ENCODE measurements around the gene LARGE2.
A peak's percentile ranks its signal among the peaks of the same experiment; 100 is the strongest.

Gene LARGE2

DNA sequence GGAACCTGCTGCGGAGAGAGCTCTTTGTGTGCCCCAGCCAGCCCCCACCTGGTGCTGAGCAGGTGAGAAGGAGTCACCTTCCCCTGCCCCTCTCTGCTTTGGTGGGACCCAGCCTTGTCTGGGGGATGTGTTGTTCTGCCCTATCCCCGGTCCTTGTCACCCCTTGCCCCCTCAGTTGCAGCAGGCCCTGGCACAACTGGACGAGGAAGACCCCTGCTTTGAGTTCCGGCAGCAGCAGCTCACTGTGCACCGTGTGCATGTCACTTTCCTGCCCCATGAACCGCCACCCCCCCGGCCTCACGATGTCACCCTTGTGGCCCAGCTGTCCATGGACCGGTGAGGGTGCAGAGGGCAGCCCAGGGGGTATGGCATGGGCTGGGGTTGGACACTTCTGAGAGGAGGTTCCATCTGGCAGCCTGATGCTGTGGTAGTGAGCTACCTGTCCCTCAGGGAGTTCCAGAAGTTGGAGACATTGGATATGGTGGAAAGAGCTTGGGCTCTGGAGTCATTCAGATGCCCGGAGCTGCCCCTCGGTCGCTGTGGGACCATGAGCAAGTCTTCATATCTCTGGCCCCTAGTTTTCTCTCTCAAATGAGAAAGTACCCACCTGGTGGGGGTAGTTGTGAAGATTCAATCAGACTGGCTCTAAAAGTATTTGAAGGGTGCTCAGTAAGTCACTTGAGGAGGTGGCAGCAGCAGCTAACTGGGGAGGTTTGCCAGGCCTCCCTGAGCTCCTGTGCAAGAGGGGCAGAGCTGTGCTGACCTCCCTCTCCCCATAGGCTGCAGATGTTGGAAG, 4.3 kb downstream of the LARGE2 start:
- peaks cover 0 to 21% (median 7%) of the 10 kb centered on the region in 3 donors for H3K36me3 ChIP-seq
- no peak overlapping the region for H3K27ac ChIP-seq
- TF ChIP-seq, protein P1, sequence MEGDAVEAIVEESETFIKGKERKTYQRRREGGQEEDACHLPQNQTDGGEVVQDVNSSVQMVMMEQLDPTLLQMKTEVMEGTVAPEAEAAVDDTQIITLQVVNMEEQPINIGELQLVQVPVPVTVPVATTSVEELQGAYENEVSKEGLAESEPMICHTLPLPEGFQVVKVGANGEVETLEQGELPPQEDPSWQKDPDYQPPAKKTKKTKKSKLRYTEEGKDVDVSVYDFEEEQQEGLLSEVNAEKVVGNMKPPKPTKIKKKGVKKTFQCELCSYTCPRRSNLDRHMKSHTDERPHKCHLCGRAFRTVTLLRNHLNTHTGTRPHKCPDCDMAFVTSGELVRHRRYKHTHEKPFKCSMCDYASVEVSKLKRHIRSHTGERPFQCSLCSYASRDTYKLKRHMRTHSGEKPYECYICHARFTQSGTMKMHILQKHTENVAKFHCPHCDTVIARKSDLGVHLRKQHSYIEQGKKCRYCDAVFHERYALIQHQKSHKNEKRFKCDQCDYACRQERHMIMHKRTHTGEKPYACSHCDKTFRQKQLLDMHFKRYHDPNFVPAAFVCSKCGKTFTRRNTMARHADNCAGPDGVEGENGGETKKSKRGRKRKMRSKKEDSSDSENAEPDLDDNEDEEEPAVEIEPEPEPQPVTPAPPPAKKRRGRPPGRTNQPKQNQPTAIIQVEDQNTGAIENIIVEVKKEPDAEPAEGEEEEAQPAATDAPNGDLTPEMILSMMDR (IDR thresholded peaks at IDR 0.05), result no peak
- peak in 1 of 2 donors; percentile 55 for DNase-seq
- peaks cover 10 to 21% (median 14%) of the 10 kb centered on the region in 4 donors for H3K4me1 ChIP-seq
- intact Hi-C loops (cut with DNase I; ENCODE audit: low total_unique reads), result no loop called here
- no peaks in the 10 kb centered on the region for H3K9me3 ChIP-seq
- H3K27me3 ChIP-seq, result peaks cover 11 to 49% of the 10 kb centered on the region in 2 donors
- H3K4me3 ChIP-seq, result no peak overlapping the region

DNA sequence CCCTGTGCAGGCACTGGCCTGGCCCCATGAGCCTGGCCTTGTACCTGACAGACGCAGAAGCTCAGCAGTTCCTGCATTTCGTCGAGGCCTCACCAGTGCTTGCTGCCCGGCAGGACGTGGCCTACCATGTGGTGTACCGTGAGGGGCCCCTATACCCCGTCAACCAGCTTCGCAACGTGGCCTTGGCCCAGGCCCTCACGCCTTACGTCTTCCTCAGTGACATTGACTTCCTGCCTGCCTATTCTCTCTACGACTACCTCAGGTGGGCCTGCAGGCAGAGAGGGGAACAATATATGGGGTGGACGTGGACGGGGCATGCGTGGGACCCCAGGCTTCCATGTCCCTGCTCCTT, 4.9 kb downstream of the LARGE2 start:
- intact Hi-C loops (cut with DNase I; ENCODE audit: low total_unique reads), result no loop called here

DNA sequence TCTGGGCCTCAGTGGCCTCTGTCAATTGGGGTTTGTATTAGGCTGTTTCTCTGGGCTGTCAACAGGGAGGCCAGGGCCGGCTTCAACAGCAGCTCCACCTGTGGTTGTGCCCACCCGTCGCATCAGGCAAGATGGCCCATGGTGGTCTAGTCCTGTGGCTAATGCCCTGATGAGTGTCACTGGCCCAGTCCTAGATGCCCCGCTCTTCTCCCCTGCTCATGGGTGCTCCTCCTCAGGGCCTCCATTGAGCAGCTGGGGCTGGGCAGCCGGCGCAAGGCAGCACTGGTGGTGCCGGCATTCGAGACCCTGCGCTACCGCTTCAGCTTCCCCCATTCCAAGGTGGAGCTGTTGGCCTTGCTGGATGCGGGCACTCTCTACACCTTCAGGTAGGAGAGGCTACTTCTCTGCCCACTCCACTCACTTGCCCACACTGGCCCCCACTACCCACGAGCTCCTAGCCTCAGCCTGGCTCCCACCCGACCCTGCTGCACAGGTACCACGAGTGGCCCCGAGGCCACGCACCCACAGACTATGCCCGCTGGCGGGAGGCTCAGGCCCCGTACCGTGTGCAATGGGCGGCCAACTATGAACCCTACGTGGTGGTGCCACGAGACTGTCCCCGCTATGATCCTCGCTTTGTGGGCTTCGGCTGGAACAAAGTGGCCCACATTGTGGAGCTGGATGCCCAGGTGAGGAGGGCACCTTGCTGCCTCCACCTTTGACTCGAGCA, 5.4 kb downstream of the LARGE2 start:
- Histone ChIP-seq H3K4me1 (peaks cover 0 to 10% (median 4%) of the 10 kb centered on the region in 4 donors), H3K36me3 (peaks cover 11 to 32% (median 14%) of the 10 kb centered on the region in 3 donors), H3K9me3 (no peaks in the 10 kb centered on the region), H3K27me3 (peaks cover under 1 to 38% of the 10 kb centered on the region in 2 donors), H3K27ac (no peak overlapping the region), H3K4me3 (no peak overlapping the region)
- TF ChIP-seq, protein P1 (IDR thresholded peaks at IDR 0.05), result no peak
- intact Hi-C loops (cut with DNase I; ENCODE audit: low total_unique reads), result no loop called here
- peak in 1 of 2 donors; percentile 62 for DNase-seq

More for the DNA sequence above, 4.9 kb downstream of the LARGE2 start:
- no peak overlapping the region for H3K4me3 ChIP-seq
- DNase-seq, result peak in 1 of 2 donors; percentile 60
- H3K9me3 ChIP-seq, result no peaks in the 10 kb centered on the region
- peaks cover 6 to 27% (median 13%) of the 10 kb centered on the region in 3 donors for H3K36me3 ChIP-seq
- H3K27ac ChIP-seq, result no peak overlapping the region
- H3K27me3 ChIP-seq, result peaks cover 6 to 43% of the 10 kb centered on the region in 2 donors
- peaks cover 5 to 15% (median 9%) of the 10 kb centered on the region in 4 donors for H3K4me1 ChIP-seq
- TF ChIP-seq, protein P1 (IDR thresholded peaks at IDR 0.05), result no peak

DNA sequence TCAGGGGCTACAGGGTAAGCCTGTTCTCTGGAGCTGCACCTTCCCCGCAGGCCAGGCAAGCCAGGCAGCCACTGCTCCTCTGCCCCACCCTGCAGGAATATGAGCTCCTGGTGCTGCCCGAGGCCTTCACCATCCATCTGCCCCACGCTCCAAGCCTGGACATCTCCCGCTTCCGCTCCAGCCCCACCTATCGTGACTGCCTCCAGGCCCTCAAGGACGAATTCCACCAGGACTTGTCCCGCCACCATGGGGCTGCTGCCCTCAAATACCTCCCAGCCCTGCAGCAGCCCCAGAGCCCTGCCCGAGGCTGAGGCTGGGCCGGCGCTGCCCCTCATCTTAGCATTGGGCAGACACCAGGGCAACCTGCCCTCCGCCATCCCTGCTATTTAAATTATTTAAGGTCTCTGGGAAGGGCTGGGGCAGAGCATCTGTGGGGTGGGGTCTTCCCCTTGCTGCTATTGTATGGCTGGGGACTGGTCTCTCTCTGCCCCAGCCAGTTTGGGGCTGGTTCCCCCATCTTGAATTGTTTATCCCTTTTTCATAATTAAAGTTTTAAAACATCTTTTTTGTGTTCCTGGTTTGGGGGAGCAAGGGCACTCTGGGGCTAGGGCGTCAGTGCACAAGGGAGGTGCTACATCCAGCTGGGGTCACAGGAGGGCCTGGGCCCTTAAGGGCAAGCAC, 6.2 kb downstream of the LARGE2 start:
- peaks cover 0 to 3% (median 0%) of the 10 kb centered on the region in 4 donors for H3K4me1 ChIP-seq
- TF ChIP-seq, protein P1 (IDR thresholded peaks at IDR 0.05), result no peak
- intact Hi-C loops (cut with DNase I; ENCODE audit: low total_unique reads), result no loop called here
- no peaks in the 10 kb centered on the region for H3K9me3 ChIP-seq
- DNase-seq, result peak in 1 of 2 donors; percentile 54
- peaks cover 0 to 31% of the 10 kb centered on the region in 2 donors for H3K27me3 ChIP-seq
- H3K36me3 ChIP-seq, result peaks cover 18 to 41% (median 23%) of the 10 kb centered on the region in 3 donors
- H3K4me3 ChIP-seq, result no peak overlapping the region
- no peak overlapping the region for H3K27ac ChIP-seq

DNA sequence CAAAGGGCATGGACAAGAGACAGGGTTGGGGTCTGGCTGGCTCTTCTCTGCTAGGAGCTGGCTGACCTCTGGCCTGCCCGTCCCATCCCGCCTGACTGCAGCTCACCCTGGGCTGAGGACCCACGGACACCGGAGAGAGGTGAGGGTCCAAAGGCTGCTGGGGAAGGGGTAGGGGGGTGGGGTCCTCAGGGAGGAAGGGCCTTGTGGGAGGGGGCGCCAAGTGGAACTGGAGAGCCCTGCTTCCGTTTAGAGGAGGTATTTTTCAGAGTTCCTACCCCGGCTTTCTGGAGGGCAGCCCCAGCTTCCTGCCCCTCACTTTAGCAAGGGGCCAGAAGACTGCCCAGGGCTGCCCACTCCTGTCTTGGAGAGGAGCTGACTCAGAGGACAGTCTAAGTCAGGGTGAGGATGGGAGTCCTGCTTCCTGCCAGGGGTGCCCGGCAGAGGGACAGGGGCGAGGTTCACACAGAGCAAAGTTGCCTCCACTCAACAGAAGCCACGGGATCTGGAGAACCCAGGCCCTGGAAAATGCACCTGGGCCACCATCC, 7.1 kb downstream of the LARGE2 start:
- no peaks in the 10 kb centered on the region for H3K9me3 ChIP-seq
- peaks cover 26 to 50% (median 31%) of the 10 kb centered on the region in 3 donors for H3K36me3 ChIP-seq
- peak in 1 of 2 donors; percentile 50 for DNase-seq
- H3K4me3 ChIP-seq, result no peak overlapping the region
- intact Hi-C loops (cut with DNase I; ENCODE audit: low total_unique reads), result no loop called here
- no peak overlapping the region for H3K27ac ChIP-seq
- peaks cover 0 to 7% (median 0%) of the 10 kb centered on the region in 4 donors for H3K4me1 ChIP-seq
- TF ChIP-seq, protein P1 (IDR thresholded peaks at IDR 0.05), result no peak
- H3K27me3 ChIP-seq, result peaks cover 0 to 23% of the 10 kb centered on the region in 2 donors
